ENCODE data around the gene NXT1. TPM values are rescaled to one million over a fixed set of nuclear protein-coding genes. Genes with fewer than 3 reads are reported as not detected.

Gene NXT1
- total RNA-seq, 1 experiment from 2014 or later, result 98.0 TPM

DNA sequence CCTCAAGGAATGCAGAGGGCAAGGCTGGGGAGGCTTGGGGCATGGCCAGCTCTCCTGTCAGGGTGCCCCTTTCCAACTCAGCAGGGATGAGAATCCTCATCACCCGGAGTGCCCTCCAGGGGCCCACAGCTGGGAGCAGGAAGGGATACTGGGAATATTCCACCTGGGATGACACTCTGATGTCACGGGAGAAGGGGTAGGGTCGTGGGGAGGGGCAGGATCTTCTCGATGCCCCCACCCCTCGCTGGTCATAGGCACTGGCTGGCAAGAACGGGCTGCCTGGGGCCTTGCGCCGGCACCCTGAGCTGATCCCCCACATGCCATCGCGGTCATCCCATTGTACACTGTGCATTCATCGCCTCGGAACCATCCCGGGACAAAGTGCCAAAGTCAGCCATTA is 10.6 kb upstream of the NXT1 start:
- Histone ChIP-seq H3K9me3 (ENCODE audit: low read length) (no peaks in the 10 kb centered on the region), H3K4me1 (ENCODE audit: insufficient read depth, low read length) (no peaks in the 10 kb centered on the region), H2AFZ (ENCODE audit: low read length) (no peak overlapping the region), H3K79me2 (ENCODE audit: low read length) (no peaks in the 10 kb centered on the region), H4K20me1 (ENCODE audit: low read length) (no peaks in the 10 kb centered on the region), H3K27ac (ENCODE audit: low read length) (no peak overlapping the region), H3K4me3 (ENCODE audit: low read length) (no peak overlapping the region), H3K9ac (ENCODE audit: low read length) (no peak overlapping the region), H3K9me2 (replicated peaks; ENCODE audit: low read length) (no peaks in the 10 kb centered on the region), H3K4me2 (ENCODE audit: low read length) (no peak overlapping the region), H3K36me3 (ENCODE audit: low read depth, low read length) (no peaks in the 10 kb centered on the region), H3K27me3 (ENCODE audit: low read length) (no peaks in the 10 kb centered on the region; the same call in 1 of the 2 replicates), H3F3A (ENCODE audit: low read length, unreplicated experiment) (no peaks in the 10 kb centered on the region)
- TF ChIP-seq, protein P1, sequence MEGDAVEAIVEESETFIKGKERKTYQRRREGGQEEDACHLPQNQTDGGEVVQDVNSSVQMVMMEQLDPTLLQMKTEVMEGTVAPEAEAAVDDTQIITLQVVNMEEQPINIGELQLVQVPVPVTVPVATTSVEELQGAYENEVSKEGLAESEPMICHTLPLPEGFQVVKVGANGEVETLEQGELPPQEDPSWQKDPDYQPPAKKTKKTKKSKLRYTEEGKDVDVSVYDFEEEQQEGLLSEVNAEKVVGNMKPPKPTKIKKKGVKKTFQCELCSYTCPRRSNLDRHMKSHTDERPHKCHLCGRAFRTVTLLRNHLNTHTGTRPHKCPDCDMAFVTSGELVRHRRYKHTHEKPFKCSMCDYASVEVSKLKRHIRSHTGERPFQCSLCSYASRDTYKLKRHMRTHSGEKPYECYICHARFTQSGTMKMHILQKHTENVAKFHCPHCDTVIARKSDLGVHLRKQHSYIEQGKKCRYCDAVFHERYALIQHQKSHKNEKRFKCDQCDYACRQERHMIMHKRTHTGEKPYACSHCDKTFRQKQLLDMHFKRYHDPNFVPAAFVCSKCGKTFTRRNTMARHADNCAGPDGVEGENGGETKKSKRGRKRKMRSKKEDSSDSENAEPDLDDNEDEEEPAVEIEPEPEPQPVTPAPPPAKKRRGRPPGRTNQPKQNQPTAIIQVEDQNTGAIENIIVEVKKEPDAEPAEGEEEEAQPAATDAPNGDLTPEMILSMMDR (conservative IDR thresholded peaks at IDR 0.05; ENCODE audit: low read depth, low read length), result no peak
- TF ChIP-seq EZH2phosphoT487 (IDR thresholded peaks at IDR 0.05; ENCODE audit: borderline replicate concordance, low read length) (no peak), EZH2 (IDR thresholded peaks at IDR 0.05; ENCODE audit: low read length, unreplicated experiment) (no peak)
- DNase-seq (no peak), ATAC-seq (no peak)
- POLR2A ChIA-PET (ENCODE audit: unreplicated experiment), result no interaction called here
- CTCF ChIA-PET, result interaction anchor here (1.0 to 2.6 kb wide), 2 partner anchors 10 to 648 kb away, joined by 15 to 39 read pairs; no protein-coding TSS in a partner anchor
- intact Hi-C loops (cut with micrococcal nuclease), result loop anchor here (1.0 kb wide), 2 partner anchors 649 to 1006 kb away; no protein-coding TSS in a partner anchor
- BruUV-seq (replicated peaks), result no TSS peak

DNA sequence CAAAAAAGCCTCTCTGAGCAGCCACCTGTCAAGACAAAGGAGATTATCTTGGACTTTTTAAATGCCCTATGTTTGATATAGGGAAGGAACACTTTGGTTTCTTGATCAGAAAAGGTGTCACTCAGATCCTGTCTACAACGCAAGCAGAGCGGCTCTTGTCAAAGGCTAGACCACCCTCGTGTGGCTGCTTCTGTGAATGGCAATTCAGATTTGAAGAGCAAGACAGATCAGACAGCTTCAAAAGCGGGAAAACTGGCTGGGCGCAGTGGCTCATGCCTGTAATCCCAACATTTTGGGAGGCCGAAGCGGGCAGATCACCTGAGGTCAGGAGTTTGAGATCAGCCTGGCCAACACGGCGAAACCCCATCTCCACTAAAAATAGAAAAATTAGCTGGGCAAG is 10.1 kb upstream of the NXT1 start:
- BruUV-seq (replicated peaks), result no TSS peak
- H3K27ac ChIP-seq (ENCODE audit: low read length), result no peak overlapping the region
- no peaks in the 10 kb centered on the region for H3K9me2 ChIP-seq (replicated peaks; ENCODE audit: low read length)
- no peak for TF ChIP-seq EZH2 (IDR thresholded peaks at IDR 0.05; ENCODE audit: low read length, unreplicated experiment)
- TF ChIP-seq, protein P1 (conservative IDR thresholded peaks at IDR 0.05; ENCODE audit: low read depth, low read length), result peak; percentile 76
- no peaks in the 10 kb centered on the region for H4K20me1 ChIP-seq (ENCODE audit: low read length)
- no peaks in the 10 kb centered on the region for H3K79me2 ChIP-seq (ENCODE audit: low read length)
- ATAC-seq, result peak; percentile 87
- no peaks in the 10 kb centered on the region for H3F3A ChIP-seq (ENCODE audit: low read length, unreplicated experiment)
- H2AFZ ChIP-seq (ENCODE audit: low read length), result no peak overlapping the region
- DNase-seq, result peak; percentile 82
- ChIA-PET POLR2A (ENCODE audit: unreplicated experiment) (no interaction called here), CTCF (interaction anchor here (0.6 to 2.6 kb wide), 3 partner anchors 10 to 1621 kb away, joined by 10 to 39 read pairs (median 15); no protein-coding TSS in a partner anchor)
- H3K9ac ChIP-seq (ENCODE audit: low read length), result no peak overlapping the region
- H3K4me1 ChIP-seq (ENCODE audit: insufficient read depth, low read length), result no peaks in the 10 kb centered on the region
- no peak overlapping the region for H3K4me3 ChIP-seq (ENCODE audit: low read length)
- H3K9me3 ChIP-seq (ENCODE audit: low read length), result no peaks in the 10 kb centered on the region
- no peak overlapping the region for H3K4me2 ChIP-seq (ENCODE audit: low read length)
- no peaks in the 10 kb centered on the region; the same call in 1 of the 2 replicates for H3K27me3 ChIP-seq (ENCODE audit: low read length)
- intact Hi-C loops (cut with micrococcal nuclease), result loop anchor here (1.0 kb wide), 2 partner anchors 649 to 1006 kb away; no protein-coding TSS in a partner anchor
- no peaks in the 10 kb centered on the region for H3K36me3 ChIP-seq (ENCODE audit: low read depth, low read length)

DNA sequence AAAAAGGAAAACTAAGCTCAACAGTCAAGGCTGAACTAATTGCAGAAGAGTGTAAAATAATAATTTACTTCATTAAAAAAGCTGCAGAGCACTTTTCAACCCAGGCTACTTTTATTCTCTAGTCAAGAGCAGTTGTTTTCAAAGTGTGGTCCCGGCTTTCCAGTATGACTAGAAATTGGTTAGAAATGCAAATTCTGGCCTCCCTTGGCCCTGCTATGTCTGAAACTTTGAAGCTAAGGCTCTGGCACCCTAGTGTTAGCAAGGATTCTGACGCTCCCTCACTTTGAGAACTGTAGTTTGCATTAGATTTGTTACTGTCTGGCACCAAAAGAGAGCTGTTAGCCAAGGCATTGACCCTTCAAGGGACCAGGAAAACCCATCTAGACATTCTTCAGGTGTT is 9.5 kb upstream of the NXT1 start:
- no peaks in the 10 kb centered on the region for H3K9me3 ChIP-seq (ENCODE audit: low read length)

More for the DNA sequence above, 9.5 kb upstream of the NXT1 start:
- H3K9me2 ChIP-seq (replicated peaks; ENCODE audit: low read length), result no peaks in the 10 kb centered on the region
- H3F3A ChIP-seq (ENCODE audit: low read length, unreplicated experiment), result no peaks in the 10 kb centered on the region
- H3K4me1 ChIP-seq (ENCODE audit: insufficient read depth, low read length), result no peaks in the 10 kb centered on the region
- no peaks in the 10 kb centered on the region; the same call in 1 of the 2 replicates for H3K27me3 ChIP-seq (ENCODE audit: low read length)
- TF ChIP-seq, protein P1 (conservative IDR thresholded peaks at IDR 0.05; ENCODE audit: low read depth, low read length), result no peak
- no peak for TF ChIP-seq EZH2phosphoT487 (IDR thresholded peaks at IDR 0.05; ENCODE audit: borderline replicate concordance, low read length)
- no peak for TF ChIP-seq EZH2 (IDR thresholded peaks at IDR 0.05; ENCODE audit: low read length, unreplicated experiment)
- no peak overlapping the region for H2AFZ ChIP-seq (ENCODE audit: low read length)
- H3K9ac ChIP-seq (ENCODE audit: low read length), result no peak overlapping the region
- no peak overlapping the region for H3K27ac ChIP-seq (ENCODE audit: low read length)
- no peak for ATAC-seq
- no peaks in the 10 kb centered on the region for H4K20me1 ChIP-seq (ENCODE audit: low read length)
- no peak overlapping the region for H3K4me2 ChIP-seq (ENCODE audit: low read length)
- DNase-seq, result no peak
- ChIA-PET CTCF (interaction anchor here (0.6 to 2.6 kb wide), 6 partner anchors 9 to 1622 kb away, joined by 3 to 39 read pairs (median 6); partner anchors contain the start of gene NAPB), POLR2A (ENCODE audit: unreplicated experiment) (no interaction called here)
- no TSS peak for BruUV-seq (replicated peaks)
- no peaks in the 10 kb centered on the region for H3K79me2 ChIP-seq (ENCODE audit: low read length)
- H3K4me3 ChIP-seq (ENCODE audit: low read length), result no peak overlapping the region
- no peaks in the 10 kb centered on the region for H3K36me3 ChIP-seq (ENCODE audit: low read depth, low read length)
- intact Hi-C loops (cut with micrococcal nuclease), result no loop called here

Data from PC-3 (cell line).